Activated CD4-positive, alpha-beta memory T cell treated with anti-CD3 and anti-CD28 coated beads, Interleukin-2, amount 10 ng/mL, durations not matched to agents 7 days and 5 days (primary cell): Measurements from ENCODE around the gene ELP5. TPM values are rescaled to one million over a fixed set of nuclear protein-coding genes. Genes with fewer than 3 reads are reported as not detected.

Experiments
- CTCF ChIA-PET: fragments of 350-600 bp; sonication (Branson Sonifier 250); formaldehyde crosslinking; loops from one replicate; lab custom pipeline; 2021; ENCODE audit warnings: antibody characterized with exemption, inconsistent platforms; lab: Charles Lee
- POLR2A ChIA-PET: fragments of 350-600 bp; sonication (Branson Sonifier 250); formaldehyde crosslinking; loops from one replicate; lab custom pipeline; 2021; ENCODE audit warnings: antibody characterized with exemption; lab: Charles Lee
- DNase-seq: peaks from one replicate; pipeline ENCODE4 v3.0.0-alpha.2; 2020
- H3K27ac Mint-ChIP-seq: one replicate; pipeline ENCODE4 v1.8.0; 2021; ENCODE audit warnings: mild to moderate bottlenecking, mixed read lengths
- H3K27me3 Mint-ChIP-seq: one replicate; pipeline ENCODE4 v1.8.0; 2021; ENCODE audit warnings: mixed read lengths
- H3K36me3 Mint-ChIP-seq: one replicate; pipeline ENCODE4 v1.8.0; 2021; ENCODE audit warnings: low read depth, mixed read lengths
- H3K4me1 Mint-ChIP-seq: one replicate; pipeline ENCODE4 v1.8.0; 2021; ENCODE audit warnings: mixed read lengths
- H3K4me3 Mint-ChIP-seq: one replicate; pipeline ENCODE4 v1.8.0; 2021; ENCODE audit warnings: mild to moderate bottlenecking, mixed read lengths
- H3K9me3 Mint-ChIP-seq: one replicate; pipeline ENCODE4 v1.8.0; 2021; ENCODE audit warnings: mixed read lengths
- total RNA-seq, 2 experiments: library from RNA; stranded (reverse); gene quantifications; one replicate each; pipeline ENCODE4 v1.2.3, GENCODE V29; 2021

Gene ELP5
- total RNA-seq, 2 experiments from 2014 or later: 40.4 to 42.1 TPM

DNA sequence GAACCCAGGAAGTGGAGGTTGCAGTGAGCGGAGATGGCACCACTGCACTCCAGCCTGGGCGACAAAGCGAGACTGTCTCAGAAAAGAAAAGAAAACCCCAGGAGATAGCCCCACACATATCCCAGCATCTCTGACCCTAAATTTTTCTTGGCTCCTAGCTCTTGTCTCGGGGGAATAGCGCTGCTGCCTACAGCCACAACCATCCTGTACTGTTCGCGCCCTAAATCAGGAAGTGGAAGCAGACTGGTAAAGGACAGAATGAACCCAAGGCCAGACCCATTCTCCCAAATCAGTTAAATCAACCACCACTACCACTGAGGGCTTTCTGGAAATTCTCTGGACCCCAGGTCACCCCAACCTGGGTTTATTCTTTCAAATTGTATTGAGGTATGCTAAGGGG lies 2.2 kb upstream of the ELP5 start:
- Mint-ChIP-seq H3K27me3 (no peaks in the 10 kb centered on the region), H3K36me3 (peaks cover 53% of the 10 kb centered on the region), H3K4me3 (peak overlapping the region; percentile 91), H3K27ac (peak overlapping the region; percentile 89), H3K9me3 (no peaks in the 10 kb centered on the region), H3K4me1 (peaks cover 54% of the 10 kb centered on the region)
- CTCF ChIA-PET: interaction anchor here (0.7 to 1.7 kb wide), 3 partner anchors 29 to 463 kb away, joined by 3 to 5 read pairs (median 3); no protein-coding TSS in a partner anchor
- POLR2A ChIA-PET: interaction anchor here (1.3 to 3.9 kb wide), 5 partner anchors 9 to 87 kb away, joined by 4 to 74 read pairs (median 7); partner anchors contain the start of genes ACADVL, ACAP1, DVL2 and GABARAP
- DNase-seq: no peak

DNA sequence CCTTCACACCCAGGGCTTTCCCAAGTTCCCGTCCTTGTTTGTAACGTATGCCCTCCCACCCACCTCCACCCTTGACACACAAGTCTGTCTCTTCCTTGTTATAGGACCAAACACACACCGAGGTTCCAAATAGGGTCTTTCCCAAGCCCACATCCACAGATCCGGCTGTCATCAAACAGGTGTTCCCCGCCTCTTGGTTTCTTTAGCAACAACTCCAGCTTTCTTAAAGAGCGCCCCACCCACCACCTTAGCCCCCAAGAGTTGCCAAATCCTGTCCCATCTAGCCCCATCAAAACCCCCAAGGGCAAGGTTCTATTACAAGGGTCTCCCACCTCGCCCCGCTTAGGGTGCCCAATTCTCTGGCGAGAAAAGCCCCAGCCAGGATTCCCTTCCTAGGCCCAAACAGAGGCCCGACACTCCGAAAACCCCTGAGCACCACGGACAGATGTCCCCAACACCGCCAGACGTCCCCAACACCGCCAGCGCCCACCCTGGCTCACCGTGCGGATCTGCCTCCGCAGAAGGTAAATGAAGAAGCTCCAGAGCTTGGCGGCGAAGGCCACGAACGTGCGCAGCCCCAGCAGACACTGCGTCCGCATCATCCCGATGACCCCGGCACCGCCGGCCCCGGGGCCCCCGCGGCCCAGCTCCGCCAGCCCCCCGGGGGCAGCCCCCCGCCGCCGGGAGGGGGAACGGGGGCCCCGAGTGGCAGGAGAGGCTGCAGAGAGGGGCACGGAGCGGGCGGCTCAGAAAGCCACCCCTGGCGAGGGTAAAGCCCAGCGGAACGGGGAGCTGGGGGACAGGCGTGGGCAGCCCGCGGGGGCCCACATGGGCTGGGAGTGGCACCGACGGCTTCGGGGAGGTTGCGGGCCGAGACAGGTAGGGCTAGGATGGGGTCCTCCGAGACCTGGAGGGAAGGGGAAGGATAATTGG lies 1.1 kb upstream of the ELP5 start:
- DNase-seq: no peak
- H3K36me3 Mint-ChIP-seq: peaks cover 52% of the 10 kb centered on the region
- no peaks in the 10 kb centered on the region for H3K27me3 Mint-ChIP-seq
- CTCF ChIA-PET: interaction anchor here (0.9 to 1.6 kb wide), 5 partner anchors 8 to 46 kb away, joined by 3 to 4 read pairs (median 3); partner anchors contain the start of genes GABARAP and SLC2A4
- no peaks in the 10 kb centered on the region for H3K9me3 Mint-ChIP-seq
- peaks cover 54% of the 10 kb centered on the region for H3K4me1 Mint-ChIP-seq
- peak overlapping the region; percentile 89 for H3K27ac Mint-ChIP-seq
- H3K4me3 Mint-ChIP-seq: peak overlapping the region; percentile 91
- POLR2A ChIA-PET: interaction anchor here (0.6 to 3.9 kb wide), 9 partner anchors 10 to 215 kb away, joined by 4 to 74 read pairs (median 5); partner anchors contain the start of genes ACADVL, ACAP1, DVL2 and GABARAP

DNA sequence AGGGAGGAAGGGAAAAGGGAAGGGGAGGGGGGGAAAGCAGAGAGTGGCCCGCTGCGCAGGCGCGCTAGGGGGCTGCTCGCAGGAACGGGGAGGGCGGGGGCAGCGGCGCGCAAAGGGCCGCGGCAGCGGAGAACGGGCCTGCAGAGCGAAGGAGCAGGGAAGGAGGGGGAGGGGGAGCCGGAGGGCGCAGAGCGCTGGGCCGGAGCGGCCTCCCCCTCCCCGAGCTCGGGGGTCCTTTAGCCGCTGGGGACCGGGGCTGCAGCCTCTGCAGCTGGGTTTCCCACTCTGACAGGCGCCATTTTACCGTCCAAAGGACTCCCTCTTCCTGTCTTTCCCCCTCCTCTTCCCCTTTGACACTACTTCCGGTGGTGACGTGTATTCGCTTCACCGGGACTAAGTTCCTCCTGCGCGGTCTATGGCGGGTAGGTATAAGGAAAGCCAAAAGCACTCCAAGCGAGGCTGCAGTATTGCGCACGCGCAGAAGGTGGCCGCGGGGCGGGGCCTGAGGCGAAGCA lies 297 bp upstream of the ELP5 start, which contains the start of gene CTDNEP1:
Gene CTDNEP1 (minus strand): TSS at position 74 of the 515 bp plus-strand sequence. CDS start 438 bp downstream, outside the sequence.
- peaks cover 48% of the 10 kb centered on the region for H3K4me1 Mint-ChIP-seq
- peak within 1 kb of the TSS; percentile 97 for H3K27ac Mint-ChIP-seq
- ChIA-PET CTCF (interaction anchor here (0.9 to 1.6 kb wide), 4 partner anchors 9 to 45 kb away, joined by 3 to 4 read pairs (median 3); partner anchors contain the start of genes GABARAP and SLC2A4), POLR2A (interaction anchor here (0.6 to 3.9 kb wide), 8 partner anchors 11 to 216 kb away, joined by 4 to 74 read pairs (median 4); partner anchors contain the start of genes ACADVL, ACAP1, DVL2 and GABARAP)
- no peaks in the 10 kb centered on the region for H3K27me3 Mint-ChIP-seq
- peak; percentile 99 for DNase-seq
- H3K36me3 Mint-ChIP-seq: peaks cover 49% of the 10 kb centered on the region
- peak within 1 kb of the TSS; percentile 91 for H3K4me3 Mint-ChIP-seq
- H3K9me3 Mint-ChIP-seq: no peaks in the 10 kb centered on the region

DNA sequence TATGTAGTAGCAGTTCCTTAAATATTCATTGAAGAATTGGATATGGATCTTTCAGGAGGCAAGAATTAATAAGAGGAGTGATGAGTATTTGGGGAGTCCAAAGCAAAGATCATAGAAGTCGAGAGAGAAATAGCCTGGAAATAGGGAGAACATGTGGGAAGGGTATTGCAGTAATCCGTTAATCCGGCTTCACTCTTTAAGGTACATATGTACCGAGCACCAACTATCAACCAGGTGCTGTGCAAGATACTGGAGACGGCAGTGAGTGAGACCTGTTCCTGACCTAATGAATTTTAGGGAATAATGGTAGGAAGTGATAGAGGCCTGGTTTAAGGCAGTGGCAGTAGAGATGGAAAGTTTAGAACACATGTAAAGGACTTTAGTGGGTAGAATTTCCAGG lies 1.1 kb downstream of the ELP5 start:
- Mint-ChIP-seq H3K27me3 (no peaks in the 10 kb centered on the region), H3K9me3 (no peaks in the 10 kb centered on the region), H3K36me3 (peaks cover 51% of the 10 kb centered on the region), H3K4me1 (peaks cover 44% of the 10 kb centered on the region), H3K27ac (peak overlapping the region; percentile 97), H3K4me3 (peak overlapping the region; percentile 91)
- ChIA-PET CTCF (no interaction called here), POLR2A (no interaction called here)
- DNase-seq: no peak

DNA sequence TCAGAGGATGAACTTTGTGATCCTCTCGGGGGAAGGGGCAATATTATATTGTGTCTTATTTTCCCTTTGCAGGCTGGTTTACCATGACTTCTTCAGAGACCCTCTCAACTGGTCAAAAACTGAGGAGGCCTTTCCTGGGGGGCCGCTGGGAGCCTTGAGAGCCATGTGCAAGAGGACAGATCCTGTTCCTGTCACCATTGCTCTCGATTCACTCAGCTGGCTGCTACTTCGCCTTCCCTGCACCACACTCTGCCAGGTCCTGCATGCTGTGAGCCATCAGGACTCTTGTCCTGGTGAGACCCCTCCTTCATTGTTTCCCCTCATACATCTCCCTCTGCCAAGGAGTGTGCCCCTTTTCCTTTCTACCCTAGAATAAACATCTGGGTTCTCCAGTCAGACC lies 2.5 kb downstream of the ELP5 start:
- no peaks in the 10 kb centered on the region for H3K27me3 Mint-ChIP-seq
- peaks cover 32% of the 10 kb centered on the region for H3K4me1 Mint-ChIP-seq
- H3K27ac Mint-ChIP-seq: no peak overlapping the region
- H3K4me3 Mint-ChIP-seq: no peak overlapping the region
- POLR2A ChIA-PET: no interaction called here
- H3K36me3 Mint-ChIP-seq: peaks cover 53% of the 10 kb centered on the region
- no peak for DNase-seq
- H3K9me3 Mint-ChIP-seq: no peaks in the 10 kb centered on the region
- CTCF ChIA-PET: no interaction called here

DNA sequence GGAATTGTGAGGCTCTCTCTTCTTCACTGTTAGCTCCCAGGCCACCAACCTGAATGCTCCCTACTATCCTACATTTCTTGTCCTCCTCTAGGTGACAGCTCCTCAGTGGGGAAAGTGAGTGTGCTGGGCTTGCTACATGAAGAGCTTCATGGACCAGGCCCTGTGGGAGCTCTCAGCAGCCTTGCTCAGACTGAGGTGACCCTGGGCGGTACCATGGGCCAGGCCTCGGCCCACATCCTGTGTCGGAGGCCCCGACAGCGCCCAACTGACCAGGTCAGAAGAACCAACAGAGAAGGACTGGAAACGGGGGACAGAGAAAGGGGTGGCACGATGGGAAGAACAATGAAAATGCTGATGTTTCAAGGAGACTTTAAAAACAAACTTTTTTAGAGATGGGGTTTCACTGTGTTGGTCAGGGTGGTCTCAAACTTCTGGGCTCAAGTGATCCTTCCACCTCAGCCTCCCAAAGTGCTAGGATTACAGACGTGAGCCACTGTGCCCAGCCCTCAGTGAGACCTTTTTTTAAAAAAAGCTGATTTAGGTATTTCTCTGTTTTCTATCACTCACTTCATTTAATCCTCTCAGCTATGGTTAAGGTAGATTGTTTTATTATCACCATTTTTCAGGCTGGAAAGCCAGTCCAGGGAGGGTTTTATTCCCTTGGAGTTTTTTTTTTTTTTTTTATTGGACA lies 4.9 kb downstream of the ELP5 start:
- DNase-seq: no peak
- POLR2A ChIA-PET: interaction anchor here (0.8 to 1.6 kb wide), 4 partner anchors 9 to 227 kb away, joined by 3 to 6 read pairs (median 4); partner anchors contain the start of genes ACADVL, DLG4, PHF23 and POLR2A
- CTCF ChIA-PET: interaction anchor here (0.7 to 1.5 kb wide), 2 partner anchors 17 to 39 kb away, joined by 4 read pairs; partner anchors contain the start of gene PHF23
- H3K9me3 Mint-ChIP-seq: no peaks in the 10 kb centered on the region
- no peak overlapping the region for H3K27ac Mint-ChIP-seq
- peaks cover 25% of the 10 kb centered on the region for H3K4me1 Mint-ChIP-seq
- H3K27me3 Mint-ChIP-seq: peaks cover 3% of the 10 kb centered on the region
- H3K4me3 Mint-ChIP-seq: no peak overlapping the region
- peaks cover 45% of the 10 kb centered on the region for H3K36me3 Mint-ChIP-seq

DNA sequence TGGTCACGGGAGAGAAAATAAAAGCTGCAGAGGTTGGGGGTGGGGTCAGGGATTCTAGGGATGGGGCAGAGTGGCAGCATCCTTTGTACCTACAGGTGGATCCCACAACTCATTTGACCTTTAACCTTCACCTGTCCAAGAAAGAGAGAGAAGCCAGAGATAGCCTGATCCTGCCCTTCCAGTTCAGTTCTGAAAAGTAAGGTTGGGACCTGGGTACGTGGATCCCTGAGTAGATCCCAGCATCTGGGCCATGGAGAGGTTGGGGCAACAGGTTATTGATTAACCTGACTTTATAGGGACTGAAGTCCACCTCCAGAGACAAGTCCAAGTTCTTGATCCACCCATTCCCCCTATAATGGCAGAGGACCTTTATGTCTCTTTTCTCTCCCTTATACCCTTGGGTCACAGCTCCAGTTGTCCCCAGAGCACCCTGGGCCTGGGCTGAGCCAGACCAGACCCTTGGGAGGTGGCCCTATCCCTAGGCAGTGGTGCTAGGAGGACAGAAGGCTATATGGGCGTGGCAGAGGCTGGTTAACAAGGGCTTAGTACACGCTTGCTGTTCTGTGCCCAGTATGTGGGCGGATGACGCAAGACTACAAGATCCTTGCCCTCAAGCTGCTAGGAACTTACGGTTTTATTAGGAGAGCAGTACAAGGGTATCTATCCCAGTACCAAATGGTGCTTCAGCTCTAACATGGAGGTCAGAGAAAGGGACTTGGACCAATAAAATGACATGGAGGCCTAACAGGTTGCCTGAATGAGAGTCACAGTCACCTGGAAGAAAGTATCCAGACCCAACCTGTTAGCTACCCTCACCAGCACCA lies 6.9 kb downstream of the ELP5 start:
- Mint-ChIP-seq H3K36me3 (peaks cover 31% of the 10 kb centered on the region), H3K27ac (no peak overlapping the region), H3K27me3 (peaks cover 21% of the 10 kb centered on the region), H3K4me1 (peaks cover 28% of the 10 kb centered on the region), H3K9me3 (no peaks in the 10 kb centered on the region), H3K4me3 (no peak overlapping the region)
- CTCF ChIA-PET: interaction anchor here (2.0 kb wide), 1 partner anchor 38 kb away, joined by 5 read pairs; no protein-coding TSS in a partner anchor
- DNase-seq: no peak
- POLR2A ChIA-PET: interaction anchor here (0.6 to 1.6 kb wide), 4 partner anchors 22 to 144 kb away, joined by 3 to 6 read pairs (median 3); partner anchors contain the start of genes ACADVL, DLG4 and DVL2

DNA sequence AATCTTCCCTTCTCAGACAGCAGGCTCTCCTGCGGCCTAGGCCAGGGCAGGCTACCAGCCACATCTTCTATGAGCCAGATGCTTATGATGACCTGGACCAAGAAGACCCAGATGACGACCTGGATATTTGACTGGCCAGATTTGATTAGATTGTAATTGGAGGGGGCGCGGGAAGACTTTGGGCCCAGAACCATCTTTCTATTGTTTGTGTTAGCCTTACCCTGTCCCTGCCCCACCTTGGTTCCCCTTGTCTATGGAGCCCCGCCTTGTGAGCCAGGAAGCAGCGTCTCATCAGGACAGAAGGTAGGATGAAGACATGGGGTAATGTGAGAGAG lies 7.5 kb downstream of the ELP5 start:
- H3K27ac Mint-ChIP-seq: no peak overlapping the region
- POLR2A ChIA-PET: interaction anchor here (1.0 to 1.2 kb wide), 2 partner anchors 18 to 23 kb away, joined by 3 read pairs; no protein-coding TSS in a partner anchor
- H3K36me3 Mint-ChIP-seq: peaks cover 25% of the 10 kb centered on the region
- no peaks in the 10 kb centered on the region for H3K9me3 Mint-ChIP-seq
- H3K27me3 Mint-ChIP-seq: peaks cover 26% of the 10 kb centered on the region
- no peak for DNase-seq
- peaks cover 28% of the 10 kb centered on the region for H3K4me1 Mint-ChIP-seq
- CTCF ChIA-PET: interaction anchor here (2.0 kb wide), 1 partner anchor 37 kb away, joined by 5 read pairs; no protein-coding TSS in a partner anchor
- H3K4me3 Mint-ChIP-seq: no peak overlapping the region

DNA sequence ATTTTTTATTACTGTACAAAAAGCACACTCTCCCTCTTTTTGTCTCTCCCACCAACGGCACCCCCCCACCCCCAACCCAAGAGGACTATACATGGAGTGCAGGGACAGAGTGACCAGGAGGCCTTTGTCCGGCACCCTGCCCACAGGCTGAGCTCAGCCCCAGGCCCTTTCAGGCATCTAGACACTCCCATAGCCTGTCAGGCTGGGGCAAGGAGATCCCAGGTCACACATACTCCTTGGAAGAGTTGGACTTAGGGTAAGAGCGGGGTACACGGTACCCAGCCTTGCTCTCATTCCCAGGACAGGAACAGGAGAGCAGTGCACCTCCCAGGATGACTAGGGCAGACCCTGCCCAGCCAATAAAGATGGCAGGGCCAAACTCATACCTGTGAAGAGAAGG lies 8.1 kb downstream of the ELP5 start:
- H3K36me3 Mint-ChIP-seq: peaks cover 20% of the 10 kb centered on the region
- H3K4me3 Mint-ChIP-seq: no peak overlapping the region
- H3K9me3 Mint-ChIP-seq: no peaks in the 10 kb centered on the region
- DNase-seq: no peak
- ChIA-PET CTCF (no interaction called here), POLR2A (interaction anchor here (1.0 kb wide), 1 partner anchor 19 kb away, joined by 3 read pairs; no protein-coding TSS in a partner anchor)
- no peak overlapping the region for H3K27ac Mint-ChIP-seq
- peaks cover 29% of the 10 kb centered on the region for H3K27me3 Mint-ChIP-seq
- H3K4me1 Mint-ChIP-seq: peaks cover 28% of the 10 kb centered on the region

DNA sequence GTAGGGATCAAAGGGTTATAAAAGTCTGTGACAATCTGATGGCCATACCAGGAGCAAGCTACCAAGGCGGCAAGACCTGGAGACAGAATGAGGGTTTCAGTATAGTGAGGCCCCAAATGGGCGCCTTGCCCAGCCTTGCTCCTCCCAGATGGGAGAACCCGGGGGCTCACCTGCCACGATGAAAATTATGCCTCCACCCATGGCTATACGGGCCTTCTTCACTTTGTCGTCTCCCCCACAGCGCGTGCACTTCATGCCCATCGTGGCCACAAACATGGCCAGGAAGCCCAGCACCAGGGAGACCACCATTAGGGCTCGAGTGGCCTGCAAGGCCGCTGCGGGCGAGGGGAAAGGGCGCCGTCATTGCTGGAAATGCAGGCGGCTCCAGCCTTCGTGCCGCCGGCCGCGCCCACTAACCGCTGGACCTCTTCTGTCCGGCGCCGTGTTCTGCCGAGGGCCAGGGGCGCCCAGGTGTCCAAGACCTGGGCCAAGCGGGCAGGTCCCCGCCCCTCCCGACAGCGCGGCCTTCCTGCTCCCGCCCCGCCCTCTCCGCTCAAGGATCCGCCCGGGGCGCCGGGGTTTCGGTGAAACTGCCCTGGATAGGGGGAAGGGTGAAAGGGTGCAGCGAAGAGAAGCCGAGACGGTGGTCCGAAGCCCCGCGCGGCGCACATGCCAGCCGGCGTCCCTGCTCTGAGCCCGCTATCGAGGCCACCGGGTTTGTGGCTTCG lies 8.8 kb downstream of the ELP5 start:
- no peak overlapping the region for H3K27ac Mint-ChIP-seq
- no peak for DNase-seq
- peak overlapping the region; percentile 54 for H3K4me3 Mint-ChIP-seq
- H3K36me3 Mint-ChIP-seq: peaks cover 20% of the 10 kb centered on the region
- no peaks in the 10 kb centered on the region for H3K9me3 Mint-ChIP-seq
- ChIA-PET POLR2A (interaction anchor here (1.0 kb wide), 1 partner anchor 19 kb away, joined by 3 read pairs; no protein-coding TSS in a partner anchor), CTCF (no interaction called here)
- peaks cover 29% of the 10 kb centered on the region for H3K27me3 Mint-ChIP-seq
- peaks cover 28% of the 10 kb centered on the region for H3K4me1 Mint-ChIP-seq
